ENCODE results near the gene RTN4RL1. TPM values are rescaled to one million over a fixed set of nuclear protein-coding genes. Genes with fewer than 3 reads are reported as not detected.

RTN4RL1 gene
- total and polyA plus RNA-seq, 10 donors: 0.09 to 4.5 (median 1.2) TPM

DNA sequence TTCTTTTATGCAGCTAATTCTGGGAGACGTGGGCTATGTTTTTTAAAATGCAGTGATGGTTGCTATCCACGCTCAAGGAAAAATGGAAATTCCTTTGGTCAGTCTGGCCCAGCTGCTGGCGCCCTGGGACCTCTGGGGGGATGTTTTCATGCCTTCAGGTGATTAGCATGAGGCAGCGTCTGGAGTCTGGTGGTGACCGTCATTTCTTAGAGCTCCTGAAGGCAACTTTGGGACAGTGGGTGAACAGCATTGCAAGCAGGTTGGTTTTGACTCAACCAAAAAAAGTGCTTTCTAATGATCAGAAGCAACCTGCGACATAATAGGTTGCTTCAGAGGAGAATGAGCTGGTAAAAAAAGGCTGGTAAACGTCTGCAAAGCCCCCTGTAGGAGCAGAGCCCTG, 113.0 kb downstream of the RTN4RL1 start:
- DNase-seq: no peak
- TF ChIP-seq, protein P1, sequence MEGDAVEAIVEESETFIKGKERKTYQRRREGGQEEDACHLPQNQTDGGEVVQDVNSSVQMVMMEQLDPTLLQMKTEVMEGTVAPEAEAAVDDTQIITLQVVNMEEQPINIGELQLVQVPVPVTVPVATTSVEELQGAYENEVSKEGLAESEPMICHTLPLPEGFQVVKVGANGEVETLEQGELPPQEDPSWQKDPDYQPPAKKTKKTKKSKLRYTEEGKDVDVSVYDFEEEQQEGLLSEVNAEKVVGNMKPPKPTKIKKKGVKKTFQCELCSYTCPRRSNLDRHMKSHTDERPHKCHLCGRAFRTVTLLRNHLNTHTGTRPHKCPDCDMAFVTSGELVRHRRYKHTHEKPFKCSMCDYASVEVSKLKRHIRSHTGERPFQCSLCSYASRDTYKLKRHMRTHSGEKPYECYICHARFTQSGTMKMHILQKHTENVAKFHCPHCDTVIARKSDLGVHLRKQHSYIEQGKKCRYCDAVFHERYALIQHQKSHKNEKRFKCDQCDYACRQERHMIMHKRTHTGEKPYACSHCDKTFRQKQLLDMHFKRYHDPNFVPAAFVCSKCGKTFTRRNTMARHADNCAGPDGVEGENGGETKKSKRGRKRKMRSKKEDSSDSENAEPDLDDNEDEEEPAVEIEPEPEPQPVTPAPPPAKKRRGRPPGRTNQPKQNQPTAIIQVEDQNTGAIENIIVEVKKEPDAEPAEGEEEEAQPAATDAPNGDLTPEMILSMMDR (IDR thresholded peaks at IDR 0.05 in 8 of 11, conservative IDR thresholded peaks at IDR 0.05 in 3 of 11): no peak
- TF ChIP-seq POLR2AphosphoS5 (IDR thresholded peaks at IDR 0.05): no peak
- TF ChIP-seq POLR2A (IDR thresholded peaks at IDR 0.05): no peak
- Histone ChIP-seq H3K4me1 (peaks cover 10 to 21% (median 14%) of the 10 kb centered on the region in 6 donors), H3K36me3 (no peaks in the 10 kb centered on the region), H3K27ac (no peak overlapping the region), H3K27me3 (replicated peaks in 1 of 7) (peaks cover 0 to 69% (median 32%) of the 10 kb centered on the region in 7 donors), H3K9me3 (no peaks in the 10 kb centered on the region), H3K4me3 (no peak overlapping the region)
- WGBS, 5 donors: 70 to 84% (median 74%) methylated on average over 7 of the region's 7 CpGs
- intact Hi-C loops (cut with DNase I; ENCODE audit: low total_unique reads): no loop called here

DNA sequence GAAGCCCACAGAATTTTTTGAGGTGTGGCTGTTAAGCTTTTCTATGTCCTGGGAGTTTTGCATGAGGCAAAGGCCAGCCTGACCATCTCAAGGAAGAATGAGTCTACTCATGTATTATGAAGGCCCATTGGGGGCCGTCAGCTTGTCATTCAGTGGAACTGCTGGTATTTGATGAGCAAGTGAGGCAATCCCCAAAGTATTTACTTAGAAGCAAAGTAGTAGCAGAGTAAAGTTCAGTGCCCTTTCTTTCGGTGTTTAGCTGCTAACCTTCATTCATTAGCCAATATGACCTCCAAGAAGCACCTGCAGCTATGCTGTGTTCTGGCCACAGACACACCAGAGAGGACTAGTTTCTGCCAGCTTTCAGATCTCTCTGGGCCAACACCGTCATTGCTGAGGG, 115.1 kb downstream of the RTN4RL1 start:
- 78 to 88% (median 85%) methylated on average over 3 of the region's 3 CpGs for WGBS, 5 donors
- H3K9me3 ChIP-seq: no peaks in the 10 kb centered on the region
- H3K27me3 ChIP-seq (replicated peaks in 1 of 7): peaks cover 0 to 90% (median 40%) of the 10 kb centered on the region in 7 donors
- no peak for DNase-seq
- no peak overlapping the region for H3K4me3 ChIP-seq
- no peaks in the 10 kb centered on the region for H3K36me3 ChIP-seq
- intact Hi-C loops (cut with DNase I; ENCODE audit: low total_unique reads): loop anchor here (5.0 kb wide), 1 partner anchor 117 kb away; the partner anchor contains the start of gene RTN4RL1
- TF ChIP-seq POLR2AphosphoS5 (IDR thresholded peaks at IDR 0.05) (no peak), POLR2A (IDR thresholded peaks at IDR 0.05) (no peak)
- TF ChIP-seq, protein P1 (IDR thresholded peaks at IDR 0.05 in 8 of 11, conservative IDR thresholded peaks at IDR 0.05 in 3 of 11): no peak
- H3K4me1 ChIP-seq: peaks cover 10 to 25% (median 14%) of the 10 kb centered on the region in 6 donors
- H3K27ac ChIP-seq: no peak overlapping the region

DNA sequence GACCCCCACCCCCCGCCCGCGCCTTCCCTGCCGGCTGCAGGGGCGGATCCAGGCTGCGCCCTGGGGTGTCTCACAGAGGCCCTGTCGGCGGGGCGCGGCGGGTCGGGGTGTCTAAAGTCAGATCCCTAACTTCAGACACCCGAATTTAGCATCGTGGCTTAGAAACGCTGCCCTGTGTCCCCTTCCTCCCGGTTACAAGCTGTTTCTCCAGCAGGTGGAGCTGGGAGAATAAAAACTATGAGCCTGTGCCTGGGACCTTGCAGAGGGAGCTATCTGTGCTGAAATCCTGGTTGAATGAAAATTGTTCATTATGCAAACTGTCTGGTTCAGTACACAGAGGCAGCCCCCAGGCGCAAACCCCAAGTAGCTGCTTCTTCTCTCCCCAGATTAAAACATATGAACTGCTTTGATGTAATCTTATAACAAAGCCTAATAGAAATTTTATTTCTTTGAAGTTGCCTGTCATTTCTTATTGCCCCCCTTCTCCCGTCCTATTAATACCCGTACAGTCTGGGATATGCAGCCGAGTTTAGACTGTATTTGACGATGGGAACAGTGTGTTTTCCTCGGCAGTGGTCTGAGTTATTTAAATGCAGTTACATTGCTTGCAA, 116.3 kb downstream of the RTN4RL1 start:
- WGBS, 5 donors: 7 to 15% (median 8%) methylated on average over 10 to 22 of the region's 22 CpGs
- peaks cover 10 to 23% (median 14%) of the 10 kb centered on the region in 6 donors for H3K4me1 ChIP-seq
- no peak for DNase-seq
- no peak for TF ChIP-seq POLR2A (IDR thresholded peaks at IDR 0.05)
- TF ChIP-seq, protein P1 (IDR thresholded peaks at IDR 0.05 in 8 of 11, conservative IDR thresholded peaks at IDR 0.05 in 3 of 11): peak in 10 of 11 experiments; percentile 8 to 80 (median 66)
- TF ChIP-seq POLR2AphosphoS5 (IDR thresholded peaks at IDR 0.05): no peak
- no peaks in the 10 kb centered on the region for H3K36me3 ChIP-seq
- H3K27me3 ChIP-seq (replicated peaks in 1 of 7): peaks cover 0 to 96% (median 40%) of the 10 kb centered on the region in 7 donors
- H3K27ac ChIP-seq: no peak overlapping the region
- no peaks in the 10 kb centered on the region for H3K9me3 ChIP-seq
- intact Hi-C loops (cut with DNase I; ENCODE audit: low total_unique reads): loop anchor here (5.0 kb wide), 1 partner anchor 118 kb away; the partner anchor contains the start of gene RTN4RL1
- H3K4me3 ChIP-seq: peak overlapping the region in 6 of 8 donors; percentile 8 to 58 (median 26)

DNA sequence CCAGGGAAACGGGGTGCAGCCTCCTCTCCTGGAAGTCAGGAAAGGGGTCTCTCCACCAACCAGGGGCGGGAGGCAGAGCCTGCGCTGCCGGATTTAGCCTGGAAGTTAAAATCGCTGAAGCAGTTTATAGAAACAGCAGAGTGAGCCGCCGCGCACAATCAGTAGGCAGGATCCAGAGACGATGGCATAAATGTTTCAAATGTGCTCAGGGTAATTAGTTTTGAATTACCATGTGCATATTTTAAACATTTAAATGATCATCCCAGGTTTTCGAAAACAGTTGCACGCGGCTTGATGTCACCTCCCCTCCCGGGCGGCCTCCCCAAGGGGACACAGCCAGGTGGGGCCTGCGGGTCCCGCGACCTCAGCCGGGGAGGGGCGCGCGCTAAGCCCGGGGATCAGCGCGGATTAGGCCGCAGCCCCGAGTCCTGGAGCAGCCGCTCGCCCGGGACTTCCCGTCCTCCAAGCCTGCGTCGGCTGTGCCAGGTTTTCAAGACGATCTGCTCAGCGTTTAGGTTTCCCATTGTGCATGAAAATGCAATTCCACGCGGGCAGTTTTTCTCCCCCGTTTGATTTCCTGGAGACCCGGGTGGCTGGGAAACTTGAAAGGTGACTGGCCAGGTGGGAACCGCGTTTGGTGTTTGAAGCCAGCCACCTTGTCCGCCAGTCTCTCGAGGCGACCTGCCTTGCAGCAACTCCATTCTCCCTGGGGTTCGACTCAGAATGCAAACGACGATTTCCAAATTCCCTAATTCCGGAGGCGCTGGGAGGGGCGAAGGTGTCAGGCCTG, 117.0 kb downstream of the RTN4RL1 start:
- no peak for DNase-seq
- Histone ChIP-seq H3K4me3 (peak overlapping the region in 6 of 8 donors; percentile 8 to 58 (median 26)), H3K36me3 (no peaks in the 10 kb centered on the region), H3K27ac (no peak overlapping the region), H3K9me3 (no peaks in the 10 kb centered on the region), H3K4me1 (peaks cover 10 to 23% (median 14%) of the 10 kb centered on the region in 6 donors), H3K27me3 (replicated peaks in 1 of 7) (peaks cover 0 to 89% (median 40%) of the 10 kb centered on the region in 7 donors)
- WGBS, 5 donors: 6 to 9% (median 7%) methylated on average over 28 to 49 of the region's 49 CpGs
- intact Hi-C loops (cut with DNase I; ENCODE audit: low total_unique reads): loop anchor here (5.0 kb wide), 1 partner anchor 119 kb away; the partner anchor contains the start of gene RTN4RL1
- TF ChIP-seq POLR2A (IDR thresholded peaks at IDR 0.05): no peak
- TF ChIP-seq, protein P1 (IDR thresholded peaks at IDR 0.05 in 8 of 11, conservative IDR thresholded peaks at IDR 0.05 in 3 of 11): no peak
- TF ChIP-seq POLR2AphosphoS5 (IDR thresholded peaks at IDR 0.05): no peak

All from spleen (tissue), 11 donors.